Upper lobe of left lung (tissue), 6 donors: ENCODE results near the gene ITGB7. TPM values are rescaled to one million over a fixed set of nuclear protein-coding genes. Genes with fewer than 3 reads are reported as not detected.

ENCODE experiments used
- ATAC-seq, 2 donors: fragments of 200-7000 bp; cut with Tn5 transposase; one replicate each; pipeline ENCODE4 v1.9.1; 2022; ENCODE audit warnings: mild to moderate bottlenecking in 2 of 2, moderate library complexity in 2 of 2; ENCODE audit not compliant: low FRiP score in 2 of 2
- DNase-seq, 2 donors: peaks; one replicate each; pipeline ENCODE4 v3.0.0-alpha.2; 2019 to 2020
- H3K27ac ChIP-seq, 4 donors: fragments of 200-600 bp; sonication (generic); one replicate each; pipeline ENCODE4 v1.5.1; 2016 to 2019
- H3K27me3 ChIP-seq, 4 donors: fragments of 200-600 bp; sonication (generic); one replicate each; pipeline ENCODE4 v1.5.1; 2017 to 2019
- H3K36me3 ChIP-seq, 4 donors: fragments of 200-600 bp; sonication (generic); one replicate each; pipeline ENCODE4 v1.5.1; 2016 to 2019
- H3K4me1 ChIP-seq, 4 donors: fragments of 200-600 bp; sonication (generic); one replicate each; pipeline ENCODE4 v1.5.1; 2018 to 2019
- H3K4me3 ChIP-seq, 4 donors: fragments of 200-600 bp; sonication (generic); one replicate each; pipeline ENCODE4 v1.5.1; 2017 to 2019; ENCODE audit warnings: mild to moderate bottlenecking in 2 of 4, moderate library complexity in 1 of 4
- H3K9me3 ChIP-seq, 4 donors: fragments of 200-600 bp; sonication (generic); one replicate each; pipeline ENCODE4 v1.5.1; 2018 to 2019
- EP300 ChIP-seq, 4 donors: sonication (generic); formaldehyde crosslinking; IDR thresholded peaks; one replicate each; pipeline ENCODE4 v1.5.1; 2017; ENCODE audit warnings: antibody characterized with exemption in 4 of 4, control low read depth in 2 of 4
- POLR2A ChIP-seq, 4 donors: fragments of 450-650 bp; IDR thresholded peaks; one replicate each; pipeline ENCODE4 v1.5.1; 2016 to 2017; ENCODE audit warnings: antibody characterized with exemption in 4 of 4, mild to moderate bottlenecking in 2 of 4
- POLR2AphosphoS5 ChIP-seq, 2 donors: sonication (generic); formaldehyde crosslinking; IDR thresholded peaks; one replicate each; pipeline ENCODE4 v1.5.1; 2017; ENCODE audit warnings: antibody characterized with exemption in 2 of 2
- WGBS, 2 donors: methylation state at CpG; one replicate each; pipeline ENCODE4 v1.1.5; 2017 to 2018; 5-methylcytosine and 5-hydroxymethylcytosine counted together
- total RNA-seq, 6 donors: library from RNA; depleted of rRNA in 4 of 6; stranded (reverse); fragments of >200 nt in 4 of 6; gene quantifications; one replicate each; pipeline versions ENCODE4 v1.1.0 to v1.2.1, GENCODE V29; 2016 to 2021
- TF ChIP-seq, protein P1 (sequence below), 6 experiments: fragments of 450-650 bp in 4 of 6; fragments of 200-600 bp in 2 of 6; sonication (generic) in 2 of 6; IDR thresholded peaks; one replicate each; pipeline ENCODE4 v1.5.1; 2016 to 2019; ENCODE audit warnings: antibody characterized with exemption in 6 of 6
- donor health status: DM: no; HTN: no; CAD: no; lungs with moderate emphysema.
- donor health status: DM: no; HTN: yes; CAD: no; lungs with severe emphysema.

ITGB7 gene
- total RNA-seq, 6 donors from 2014 or later, result 3.1 to 12.9 (median 4.7) TPM

DNA sequence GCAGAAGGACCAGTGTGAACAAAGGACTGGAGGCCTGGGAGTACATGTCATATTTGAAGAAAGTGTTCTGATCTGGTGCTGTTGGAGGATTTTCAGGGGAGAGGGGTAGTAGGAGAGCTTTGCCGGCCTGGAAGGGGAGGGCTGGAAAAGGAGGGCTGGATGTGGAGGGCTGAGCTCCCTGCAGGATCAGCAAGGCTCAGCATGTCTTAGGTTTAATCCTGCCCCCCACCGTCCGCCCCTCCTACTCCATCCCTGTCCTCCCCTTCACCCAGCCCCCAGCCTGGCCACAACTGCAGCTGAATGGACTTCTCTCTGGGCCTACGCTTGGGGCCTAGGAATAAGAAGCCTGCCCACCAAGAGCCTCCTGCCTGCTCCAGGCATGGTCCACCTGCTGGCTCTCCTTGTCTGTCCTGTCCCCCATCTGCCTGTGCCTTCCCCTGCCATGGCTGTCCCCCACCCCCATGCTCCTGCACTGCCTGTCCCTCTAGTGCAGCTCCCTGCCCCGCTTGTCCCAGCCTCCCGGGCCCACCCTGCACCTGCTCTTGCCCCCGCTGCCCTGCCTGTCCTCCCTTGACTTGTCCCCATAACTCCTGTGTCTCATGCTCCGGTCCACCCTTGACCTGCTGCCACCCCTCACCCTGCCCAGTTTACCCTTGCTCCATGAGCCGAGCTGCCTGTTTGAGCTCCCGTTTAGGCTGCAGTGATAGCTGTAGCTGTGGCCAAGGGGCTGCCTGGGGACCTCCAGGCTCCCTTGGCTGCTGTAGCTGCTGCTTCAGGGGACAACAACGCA is 34.8 kb upstream of the ITGB7 start:
- no peaks in the 10 kb centered on the region for H3K27me3 ChIP-seq
- no peaks in the 10 kb centered on the region for H3K9me3 ChIP-seq
- ATAC-seq (peak in 1 of 2 donors; percentile 31), DNase-seq (no peak)
- H3K27ac ChIP-seq, result no peak overlapping the region
- TF ChIP-seq, protein P1, sequence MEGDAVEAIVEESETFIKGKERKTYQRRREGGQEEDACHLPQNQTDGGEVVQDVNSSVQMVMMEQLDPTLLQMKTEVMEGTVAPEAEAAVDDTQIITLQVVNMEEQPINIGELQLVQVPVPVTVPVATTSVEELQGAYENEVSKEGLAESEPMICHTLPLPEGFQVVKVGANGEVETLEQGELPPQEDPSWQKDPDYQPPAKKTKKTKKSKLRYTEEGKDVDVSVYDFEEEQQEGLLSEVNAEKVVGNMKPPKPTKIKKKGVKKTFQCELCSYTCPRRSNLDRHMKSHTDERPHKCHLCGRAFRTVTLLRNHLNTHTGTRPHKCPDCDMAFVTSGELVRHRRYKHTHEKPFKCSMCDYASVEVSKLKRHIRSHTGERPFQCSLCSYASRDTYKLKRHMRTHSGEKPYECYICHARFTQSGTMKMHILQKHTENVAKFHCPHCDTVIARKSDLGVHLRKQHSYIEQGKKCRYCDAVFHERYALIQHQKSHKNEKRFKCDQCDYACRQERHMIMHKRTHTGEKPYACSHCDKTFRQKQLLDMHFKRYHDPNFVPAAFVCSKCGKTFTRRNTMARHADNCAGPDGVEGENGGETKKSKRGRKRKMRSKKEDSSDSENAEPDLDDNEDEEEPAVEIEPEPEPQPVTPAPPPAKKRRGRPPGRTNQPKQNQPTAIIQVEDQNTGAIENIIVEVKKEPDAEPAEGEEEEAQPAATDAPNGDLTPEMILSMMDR (IDR thresholded peaks at IDR 0.05), result no peak
- no peak for TF ChIP-seq POLR2AphosphoS5 (IDR thresholded peaks at IDR 0.05)
- TF ChIP-seq EP300 (IDR thresholded peaks at IDR 0.05), result no peak
- no peak for TF ChIP-seq POLR2A (IDR thresholded peaks at IDR 0.05)
- H3K36me3 ChIP-seq, result no peaks in the 10 kb centered on the region
- H3K4me3 ChIP-seq, result no peak overlapping the region
- WGBS, 2 donors, result 77 to 82% methylated on average over 9 to 11 of the region's 11 CpGs
- no peaks in the 10 kb centered on the region for H3K4me1 ChIP-seq

DNA sequence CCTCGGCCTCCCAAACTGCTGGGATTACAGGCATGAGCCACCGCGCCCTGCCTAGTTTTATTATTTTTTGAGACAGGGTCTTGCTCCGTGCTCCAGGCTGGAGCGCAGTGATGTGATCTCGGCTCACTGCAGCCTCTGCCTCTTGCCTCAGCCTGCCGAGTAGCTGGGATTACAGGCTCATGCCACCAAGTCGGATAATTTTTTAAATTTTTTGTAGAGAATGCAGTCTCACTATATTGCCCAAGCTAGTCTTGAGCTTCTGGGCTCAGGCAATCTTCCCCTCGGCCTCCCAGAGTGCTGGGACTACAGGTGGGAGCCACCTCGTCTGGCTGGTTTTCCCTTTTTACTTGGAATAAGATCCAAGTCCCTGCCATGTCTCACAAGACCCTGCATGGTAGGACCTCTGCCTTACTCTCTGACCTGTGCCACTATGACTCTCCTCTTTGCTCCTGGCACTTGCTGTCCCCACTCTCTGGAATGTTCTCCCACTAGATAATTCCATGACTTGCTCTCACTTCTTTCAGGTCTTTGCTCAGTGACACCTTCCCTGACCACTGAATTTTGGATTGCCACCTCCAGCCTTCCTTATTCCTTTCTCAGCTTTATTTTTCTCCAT is 32.7 kb upstream of the ITGB7 start:
- H3K4me3 ChIP-seq, result no peak overlapping the region
- no peaks in the 10 kb centered on the region for H3K9me3 ChIP-seq
- ATAC-seq, result no peak
- H3K4me1 ChIP-seq, result no peaks in the 10 kb centered on the region
- no peak for DNase-seq
- no peak overlapping the region for H3K27ac ChIP-seq
- TF ChIP-seq POLR2AphosphoS5 (IDR thresholded peaks at IDR 0.05), result no peak
- no peak for TF ChIP-seq EP300 (IDR thresholded peaks at IDR 0.05)
- no peak for TF ChIP-seq POLR2A (IDR thresholded peaks at IDR 0.05)
- TF ChIP-seq, protein P1 (IDR thresholded peaks at IDR 0.05), result no peak
- H3K36me3 ChIP-seq, result no peaks in the 10 kb centered on the region
- no peaks in the 10 kb centered on the region for H3K27me3 ChIP-seq
- WGBS, 2 donors, result 91 to 93% methylated on average over 10 of the region's 10 CpGs

DNA sequence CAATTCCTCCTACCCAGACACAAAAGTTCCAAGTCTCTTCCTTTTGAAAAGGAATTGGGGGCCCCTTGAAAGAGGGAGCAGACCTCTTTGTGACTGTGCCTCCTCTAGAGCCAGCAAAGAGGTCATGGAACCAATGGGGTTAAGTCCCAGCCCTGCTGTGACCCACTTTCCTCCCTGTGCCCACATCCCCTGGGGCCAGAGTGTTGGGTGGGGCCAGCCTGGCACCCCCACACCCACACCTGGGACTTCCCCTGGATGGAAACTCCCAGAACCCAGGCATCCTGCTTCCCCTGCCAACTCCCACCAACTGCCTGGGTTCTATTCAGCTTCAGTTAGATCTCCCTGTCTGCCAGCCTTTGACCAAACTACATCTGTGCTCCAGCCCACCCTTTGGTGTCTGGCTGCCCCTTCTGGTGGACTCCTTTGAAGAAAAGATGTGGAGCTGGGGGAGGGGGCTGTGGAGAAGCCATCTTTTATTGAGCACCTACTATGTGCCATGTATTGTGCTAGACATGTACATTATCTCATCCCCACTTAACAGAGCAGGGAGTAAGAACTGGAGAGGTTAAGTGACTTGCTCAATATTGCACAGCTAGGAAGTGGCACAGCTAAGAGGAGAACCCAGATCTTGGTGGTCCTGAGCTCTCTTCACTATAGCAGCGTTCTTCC is 29.5 kb upstream of the ITGB7 start:
- no peaks in the 10 kb centered on the region for H3K9me3 ChIP-seq
- H3K27me3 ChIP-seq, result no peaks in the 10 kb centered on the region
- 93 to 94% methylated on average over 1 of the region's 1 CpG for WGBS, 2 donors
- ATAC-seq (no peak), DNase-seq (no peak)
- H3K4me1 ChIP-seq, result peaks cover 24 to 28% (median 26%) of the 10 kb centered on the region in 4 donors
- H3K36me3 ChIP-seq, result no peaks in the 10 kb centered on the region
- H3K27ac ChIP-seq, result no peak overlapping the region
- TF ChIP-seq EP300 (IDR thresholded peaks at IDR 0.05) (no peak), POLR2A (IDR thresholded peaks at IDR 0.05) (no peak), POLR2AphosphoS5 (IDR thresholded peaks at IDR 0.05) (no peak)
- TF ChIP-seq, protein P1 (IDR thresholded peaks at IDR 0.05), result no peak
- H3K4me3 ChIP-seq, result no peak overlapping the region

DNA sequence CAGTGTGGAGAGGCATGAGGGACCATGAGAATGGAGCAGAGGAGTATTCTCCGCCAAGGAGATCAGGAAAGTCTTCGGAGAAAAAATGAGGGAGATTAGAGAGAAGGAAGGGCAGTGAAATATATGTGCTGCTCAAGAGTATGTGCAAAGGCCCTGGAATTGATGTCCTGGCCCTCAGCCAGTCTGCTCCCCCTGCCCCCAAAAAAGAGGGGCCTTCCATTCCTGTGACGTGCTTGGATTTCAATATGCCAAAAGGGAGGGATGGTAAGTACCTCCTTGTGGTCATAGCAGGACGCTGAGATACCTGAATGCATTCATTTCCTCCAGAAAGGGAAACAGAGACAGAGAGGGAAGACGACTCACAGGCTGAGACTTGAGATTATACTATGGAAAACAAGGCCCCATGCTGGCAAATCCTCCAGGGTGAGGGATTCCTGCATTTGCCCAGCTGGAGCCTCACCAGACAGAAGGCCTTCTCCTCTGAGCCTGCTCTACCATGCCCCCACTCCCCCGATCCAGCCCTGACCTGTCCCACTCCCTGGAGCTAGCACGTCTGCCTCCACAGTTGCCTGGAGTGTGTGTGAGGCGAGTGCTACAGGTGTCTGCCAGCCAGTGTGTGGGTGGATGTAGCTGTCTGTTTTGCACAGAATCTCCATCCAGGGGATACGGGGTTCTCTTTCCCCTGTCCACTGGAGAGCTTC is 28.8 kb upstream of the ITGB7 start:
- Histone ChIP-seq H3K36me3 (no peaks in the 10 kb centered on the region), H3K27me3 (no peaks in the 10 kb centered on the region), H3K4me1 (peaks cover 30 to 34% (median 33%) of the 10 kb centered on the region in 4 donors), H3K27ac (no peak overlapping the region), H3K9me3 (no peaks in the 10 kb centered on the region), H3K4me3 (no peak overlapping the region)
- no peak for ATAC-seq
- DNase-seq, result no peak
- WGBS, 2 donors, result 89 to 90% methylated on average over 6 to 9 of the region's 9 CpGs
- TF ChIP-seq POLR2A (IDR thresholded peaks at IDR 0.05) (no peak), EP300 (IDR thresholded peaks at IDR 0.05) (no peak), POLR2AphosphoS5 (IDR thresholded peaks at IDR 0.05) (no peak)
- TF ChIP-seq, protein P1 (IDR thresholded peaks at IDR 0.05), result no peak
